Liver (tissue), 3 donors: ENCODE measurements around the gene ZNF468.

Experiments
- ATF3 ChIP-seq: IDR thresholded peaks from 2 replicates; pipeline ENCODE4 v1.6.1; 2016; ENCODE audit warnings: antibody characterized with exemption
- CTCF ChIP-seq: fragments of 150-350 bp; IDR thresholded peaks from 2 replicates; pipeline ENCODE4 v1.5.1; 2017; ENCODE audit warnings: improper control_type of control experiment, low read depth, low read length; ENCODE audit not compliant: missing input control
- FOXA1 ChIP-seq: IDR thresholded peaks from 2 replicates; pipeline ENCODE4 v1.6.1; 2016; ENCODE audit warnings: antibody characterized with exemption
- JUND ChIP-seq, 2 donors: IDR thresholded peaks; 2 replicates each; pipeline ENCODE4 v1.6.1; 2016; ENCODE audit warnings: antibody characterized with exemption in 2 of 2
- RAD21 ChIP-seq, 2 donors: IDR thresholded peaks; 2 replicates each; pipeline ENCODE4 v1.6.1; 2016; ENCODE audit warnings: antibody characterized with exemption in 2 of 2, mild to moderate bottlenecking in 2 of 2
- REST ChIP-seq: IDR thresholded peaks from 2 replicates; pipeline ENCODE4 v1.6.1; 2016; ENCODE audit warnings: antibody characterized with exemption, mild to moderate bottlenecking
- SP1 ChIP-seq: IDR thresholded peaks from 2 replicates; pipeline ENCODE4 v1.6.1; 2018; ENCODE audit warnings: antibody characterized with exemption, mild to moderate bottlenecking
- donor health status: healthy.
- donor health status: healthy.

- TF ChIP-seq SP1 (no peak), CTCF (no peak), REST (no peak), JUND (IDR thresholded peaks at IDR 0.05) (no peak), ATF3 (no peak), RAD21 (IDR thresholded peaks at IDR 0.05) (no peak), FOXA1 (no peak)
These were observed 31.7 kb upstream of the ZNF468 start for GRCh38 chr19:52889076-52889475.
